OCI-LY7 (cell line): Measurements from ENCODE around the gene MRAS. TPM values are rescaled to one million over a fixed set of nuclear protein-coding genes. Genes with fewer than 3 reads are reported as not detected.

ENCODE experiments used
- BruUV-seq: library from RNA; stranded (reverse); fragments of 400-500 nt; replicated peaks from 2 replicates; lab custom pipeline; 2021; lab: Mats Ljungman, UMichigan
- CTCF ChIA-PET: fragments of 300-600 bp; sonication (Branson Sonifier 250); formaldehyde crosslinking; loops from one replicate; lab custom pipeline; 2022; ENCODE audit warnings: antibody characterized with exemption; ENCODE audit not compliant: unreplicated experiment; lab: Charles Lee
- POLR2A ChIA-PET: fragments of 300-600 bp; sonication (Branson Sonifier 250); formaldehyde crosslinking; loops from one replicate; lab custom pipeline; 2022; ENCODE audit warnings: antibody characterized with exemption; lab: Charles Lee
- DNase-seq: peaks from one replicate; pipeline ENCODE4 v3.0.0-alpha.2; 2015; ENCODE audit warnings: low spot score
- H2AFZ ChIP-seq: fragments of 200-600 bp; sonication (generic), shearing (Covaris generic); 2 replicates; pipeline ENCODE4 v1.6.1; 2014; ENCODE audit warnings: mild to moderate bottlenecking, antibody characterized with exemption, low read length, moderate library complexity
- H3K27ac ChIP-seq: fragments of 200-600 bp; sonication (generic); 2 replicates; pipeline ENCODE4 v1.5.1; 2014; ENCODE audit warnings: mixed run types, low read depth, mild to moderate bottlenecking, moderate library complexity, low read length, inconsistent platforms; ENCODE audit not compliant: poor library complexity, severe bottlenecking
- H3K36me3 ChIP-seq: fragments of 200-600 bp; sonication (generic); 2 replicates; pipeline ENCODE4 v1.6.1; 2014; ENCODE audit warnings: mild to moderate bottlenecking, antibody characterized with exemption, low read length, moderate library complexity, mixed read lengths; ENCODE audit not compliant: insufficient read depth
- H3K4me1 ChIP-seq: fragments of 200-600 bp; sonication (generic); 2 replicates; pipeline ENCODE4 v1.5.1; 2014; ENCODE audit warnings: mild to moderate bottlenecking, low read length; ENCODE audit not compliant: insufficient read depth, poor library complexity, severe bottlenecking
- H3K4me2 ChIP-seq: fragments of 200-600 bp; sonication (generic); 2 replicates; pipeline ENCODE4 v1.6.1; 2014; ENCODE audit warnings: mild to moderate bottlenecking, low read length
- H3K4me3 ChIP-seq: fragments of 200-600 bp; sonication (generic); 2 replicates; pipeline ENCODE4 v1.5.1; 2014; ENCODE audit warnings: mild to moderate bottlenecking, low read depth, low read length; ENCODE audit not compliant: poor library complexity, severe bottlenecking
- H3K79me2 ChIP-seq: fragments of 200-600 bp; sonication (generic); 2 replicates; pipeline ENCODE4 v1.6.1; 2016; ENCODE audit warnings: low read depth, mild to moderate bottlenecking, low read length, moderate library complexity, mixed read lengths; ENCODE audit not compliant: insufficient read depth
- H3K9me2 ChIP-seq: fragments of 200-600 bp; sonication (generic); 2 replicates; pipeline ENCODE4 v1.6.1; 2016; ENCODE audit warnings: mild to moderate bottlenecking, low read length, mixed read lengths; ENCODE audit not compliant: insufficient read depth
- H3K9me3 ChIP-seq: fragments of 200-600 bp; sonication (generic); 2 replicates; pipeline ENCODE4 v1.6.1; 2014; ENCODE audit warnings: mild to moderate bottlenecking, mixed run types, low read length, mixed read lengths
- H4K20me1 ChIP-seq: fragments of 200-600 bp; sonication (generic); 2 replicates; pipeline ENCODE4 v1.6.1; 2014; ENCODE audit warnings: mild to moderate bottlenecking, antibody characterized with exemption, low read length, moderate library complexity, mixed read lengths; ENCODE audit not compliant: insufficient read depth
- EZH2phosphoT487 ChIP-seq: fragments of 200-600 bp; sonication (generic); IDR thresholded peaks from 2 replicates; pipeline ENCODE4 v1.6.1; 2018; ENCODE audit warnings: low read depth, borderline replicate concordance, mild to moderate bottlenecking, mixed run types, antibody characterized with exemption, low read length, moderate library complexity, mixed read lengths
- intact Hi-C: fragments of 100-400 bp; cut with micrococcal nuclease; formaldehyde crosslinking; loops from one replicate; pipeline ENCODE4 v1.10.0; 2022; ENCODE audit not compliant: unreplicated experiment
- total RNA-seq, 2 experiments: library from RNA; depleted of rRNA in 1 of 2; stranded (reverse); fragments of >200 nt in 1 of 2; shearing (Covaris generic) in 1 of 2; gene quantifications; 2 replicates each; pipeline ENCODE4 v1.2.3, GENCODE V29; 2014 to 2022
- TF ChIP-seq, protein P1 (sequence below): fragments of 200-600 bp; sonication (generic); conservative IDR thresholded peaks from 2 replicates; pipeline ENCODE4 v1.5.1; 2014; ENCODE audit warnings: mild to moderate bottlenecking, antibody characterized with exemption, low read length, moderate library complexity, mixed read lengths

Gene MRAS
- total RNA-seq, 2 experiments from 2014 or later, result not detected

DNA sequence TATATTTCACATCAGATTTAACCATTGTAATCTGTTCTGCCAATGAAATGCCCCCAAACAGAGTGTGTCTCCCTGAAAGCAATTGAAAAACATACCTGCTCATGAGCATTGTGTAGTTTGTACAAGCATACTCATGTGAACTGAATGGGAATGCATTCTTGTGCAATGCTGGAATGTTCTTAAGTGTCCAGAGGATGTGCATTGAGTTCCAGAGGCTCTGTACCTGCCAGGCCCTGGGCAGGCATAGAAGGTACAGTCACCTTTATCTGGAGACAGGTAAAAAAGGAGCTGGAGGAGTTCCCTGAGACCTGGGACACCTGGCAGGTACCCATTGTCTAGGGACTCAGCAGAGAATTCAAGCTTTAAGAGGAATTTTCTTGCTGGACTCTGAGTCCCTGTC, 2.8 kb downstream of the MRAS start:
- DNase-seq, result no peak
- no peaks in the 10 kb centered on the region for H3K79me2 ChIP-seq
- POLR2A ChIA-PET, result interaction anchor here (0.6 kb wide), 2 partner anchors 39 to 145 kb away, joined by 3 read pairs; no protein-coding TSS in a partner anchor

GRCh38 chr3:138351916-138352550, 3.7 kb downstream of the MRAS start:
- Histone ChIP-seq H2AFZ (no peak overlapping the region), H3K9me3 (no peaks in the 10 kb centered on the region), H3K36me3 (no peaks in the 10 kb centered on the region), H3K27ac (no peak overlapping the region), H3K4me3 (no peak overlapping the region), H3K4me1 (no peaks in the 10 kb centered on the region), H3K9me2 (no peaks in the 10 kb centered on the region), H4K20me1 (no peaks in the 10 kb centered on the region), H3K4me2 (no peak overlapping the region), H3K79me2 (no peaks in the 10 kb centered on the region)
- DNase-seq, result no peak
- BruUV-seq, result no TSS peak
- ChIA-PET CTCF (no interaction called here), POLR2A (no interaction called here)
- intact Hi-C loops, result no loop called here
- TF ChIP-seq, protein P1, sequence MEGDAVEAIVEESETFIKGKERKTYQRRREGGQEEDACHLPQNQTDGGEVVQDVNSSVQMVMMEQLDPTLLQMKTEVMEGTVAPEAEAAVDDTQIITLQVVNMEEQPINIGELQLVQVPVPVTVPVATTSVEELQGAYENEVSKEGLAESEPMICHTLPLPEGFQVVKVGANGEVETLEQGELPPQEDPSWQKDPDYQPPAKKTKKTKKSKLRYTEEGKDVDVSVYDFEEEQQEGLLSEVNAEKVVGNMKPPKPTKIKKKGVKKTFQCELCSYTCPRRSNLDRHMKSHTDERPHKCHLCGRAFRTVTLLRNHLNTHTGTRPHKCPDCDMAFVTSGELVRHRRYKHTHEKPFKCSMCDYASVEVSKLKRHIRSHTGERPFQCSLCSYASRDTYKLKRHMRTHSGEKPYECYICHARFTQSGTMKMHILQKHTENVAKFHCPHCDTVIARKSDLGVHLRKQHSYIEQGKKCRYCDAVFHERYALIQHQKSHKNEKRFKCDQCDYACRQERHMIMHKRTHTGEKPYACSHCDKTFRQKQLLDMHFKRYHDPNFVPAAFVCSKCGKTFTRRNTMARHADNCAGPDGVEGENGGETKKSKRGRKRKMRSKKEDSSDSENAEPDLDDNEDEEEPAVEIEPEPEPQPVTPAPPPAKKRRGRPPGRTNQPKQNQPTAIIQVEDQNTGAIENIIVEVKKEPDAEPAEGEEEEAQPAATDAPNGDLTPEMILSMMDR, result no peak
- TF ChIP-seq EZH2phosphoT487, result no peak

More for the DNA sequence above, 2.8 kb downstream of the MRAS start:
- Histone ChIP-seq H3K36me3 (no peaks in the 10 kb centered on the region), H4K20me1 (no peaks in the 10 kb centered on the region), H3K9me2 (no peaks in the 10 kb centered on the region), H3K27ac (no peak overlapping the region), H2AFZ (no peak overlapping the region), H3K9me3 (no peaks in the 10 kb centered on the region), H3K4me1 (no peaks in the 10 kb centered on the region), H3K4me2 (no peak overlapping the region), H3K4me3 (no peak overlapping the region)
- CTCF ChIA-PET, result no interaction called here
- BruUV-seq, result no TSS peak
- intact Hi-C loops, result no loop called here
- TF ChIP-seq, protein P1, result no peak
- TF ChIP-seq EZH2phosphoT487, result no peak

DNA sequence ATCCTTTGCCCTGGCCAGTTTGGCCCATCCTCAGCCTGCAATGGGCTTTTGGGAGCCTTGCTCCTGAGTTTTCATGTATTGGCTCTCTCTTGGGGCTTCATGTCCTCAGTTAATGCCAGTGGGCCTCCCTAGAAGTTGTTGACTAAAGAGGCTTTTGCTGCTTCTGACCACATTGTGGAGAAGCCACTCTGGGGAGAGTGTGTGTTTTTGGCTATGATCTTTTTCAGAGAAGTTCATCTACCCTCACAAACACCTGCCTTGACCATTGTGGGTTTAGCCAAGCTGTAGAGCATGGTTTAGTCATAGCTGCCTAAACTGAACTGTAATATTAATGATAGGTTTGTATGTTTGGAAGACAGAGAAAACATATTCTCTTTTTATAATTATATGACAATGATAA, 6.0 kb downstream of the MRAS start:
- no peaks in the 10 kb centered on the region for H4K20me1 ChIP-seq
- DNase-seq, result no peak
- POLR2A ChIA-PET, result no interaction called here
- H3K36me3 ChIP-seq, result no peaks in the 10 kb centered on the region
- no peaks in the 10 kb centered on the region for H3K4me1 ChIP-seq
- CTCF ChIA-PET, result no interaction called here
- intact Hi-C loops, result no loop called here
- no peaks in the 10 kb centered on the region for H3K79me2 ChIP-seq
- no peaks in the 10 kb centered on the region for H3K9me2 ChIP-seq
- no peaks in the 10 kb centered on the region for H3K9me3 ChIP-seq
- H3K4me3 ChIP-seq, result no peak overlapping the region
- no peak overlapping the region for H2AFZ ChIP-seq
- H3K27ac ChIP-seq, result no peak overlapping the region
- BruUV-seq, result no TSS peak
- TF ChIP-seq, protein P1, result no peak
- TF ChIP-seq EZH2phosphoT487, result no peak
- no peak overlapping the region for H3K4me2 ChIP-seq
